ENCODE measurements around the gene HOMER2.
A peak's percentile ranks its signal among the peaks of the same experiment; 100 is the strongest.

Gene HOMER2

GRCh38 chr15:82809308-82810060, 143.0 kb downstream of the HOMER2 start, which contains the start of gene WHAMM:
WHAMM (plus strand) TSS chr15:82809628; CDS start chr15:82809727, 99 bp downstream.
- Histone ChIP-seq H3K27me3 (ENCODE audit: control insufficient read depth, insufficient read depth, low read length) (no peaks in the 10 kb centered on the region), H3K4me1 (peaks cover 3% of the 10 kb centered on the region), H3K79me2 (peaks cover 15% of the 10 kb centered on the region), H3K36me3 (ENCODE audit: control insufficient read depth, insufficient read depth, low read length) (no peaks in the 10 kb centered on the region), H3K4me3 (ENCODE audit: low read depth, low read length) (peak within 1 kb of the TSS; percentile 86), H3K9ac (peak within 1 kb of the TSS; percentile 67), H3K27ac (peak within 1 kb of the TSS; percentile 95), H3K4me2 (ENCODE audit: low read length) (peak within 1 kb of the TSS; percentile 65), H3K9me3 (ENCODE audit: control insufficient read depth, low read length) (no peaks in the 10 kb centered on the region), H2AFZ (peak within 1 kb of the TSS; percentile 87)
- TF ChIP-seq CTCF (IDR thresholded peaks at IDR 0.05) = no peak

DNA sequence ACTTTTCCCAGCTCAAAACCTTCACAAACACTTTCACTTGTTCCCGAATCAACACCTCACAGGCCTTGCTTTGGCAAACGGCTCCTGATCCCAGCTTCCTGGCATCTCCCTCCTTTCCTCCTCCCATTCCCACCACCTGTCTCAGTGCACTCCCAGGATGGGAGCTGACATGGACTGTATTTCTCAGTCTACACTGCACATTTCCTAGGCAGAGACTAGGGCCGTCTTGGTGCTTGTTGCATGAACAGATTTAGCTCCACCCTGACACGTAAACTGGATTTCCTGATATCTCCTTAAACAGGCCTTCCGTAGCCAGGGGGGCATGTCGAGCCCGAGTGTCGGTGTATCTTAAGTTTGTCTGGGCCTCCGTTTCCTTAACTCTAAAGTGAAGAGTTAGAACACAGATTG, 143.9 kb downstream of the HOMER2 start:
- no peak for TF ChIP-seq CTCF (IDR thresholded peaks at IDR 0.05)
- Histone ChIP-seq H3K9ac (no peak overlapping the region), H3K36me3 (ENCODE audit: control insufficient read depth, insufficient read depth, low read length) (no peaks in the 10 kb centered on the region), H2AFZ (peak overlapping the region; percentile 87), H3K27ac (peak overlapping the region; percentile 95), H3K4me1 (peaks cover 3% of the 10 kb centered on the region), H3K9me3 (ENCODE audit: control insufficient read depth, low read length) (no peaks in the 10 kb centered on the region), H3K79me2 (peaks cover 9% of the 10 kb centered on the region), H3K4me2 (ENCODE audit: low read length) (no peak overlapping the region), H3K27me3 (ENCODE audit: control insufficient read depth, insufficient read depth, low read length) (no peaks in the 10 kb centered on the region), H3K4me3 (ENCODE audit: low read depth, low read length) (peak overlapping the region; percentile 86)

GRCh38 chr15:82807920-82808633, 144.4 kb downstream of the HOMER2 start:
- no peak overlapping the region for H3K4me2 ChIP-seq (ENCODE audit: low read length)
- TF ChIP-seq CTCF (IDR thresholded peaks at IDR 0.05) = no peak
- no peak overlapping the region for H2AFZ ChIP-seq
- peaks cover 9% of the 10 kb centered on the region for H3K79me2 ChIP-seq
- peaks cover 3% of the 10 kb centered on the region for H3K4me1 ChIP-seq
- no peaks in the 10 kb centered on the region for H3K27me3 ChIP-seq (ENCODE audit: control insufficient read depth, insufficient read depth, low read length)
- H3K36me3 ChIP-seq (ENCODE audit: control insufficient read depth, insufficient read depth, low read length) = no peaks in the 10 kb centered on the region
- H3K27ac ChIP-seq = no peak overlapping the region
- no peak overlapping the region for H3K4me3 ChIP-seq (ENCODE audit: low read depth, low read length)
- no peaks in the 10 kb centered on the region for H3K9me3 ChIP-seq (ENCODE audit: control insufficient read depth, low read length)
- no peak overlapping the region for H3K9ac ChIP-seq

- no peak within 1 kb of the TSS for H3K9ac ChIP-seq
- H3K9me3 ChIP-seq (ENCODE audit: control insufficient read depth, low read length) = no peaks in the 10 kb centered on the region
- no peaks in the 10 kb centered on the region for H3K36me3 ChIP-seq (ENCODE audit: control insufficient read depth, insufficient read depth, low read length)
- no peak for TF ChIP-seq CTCF (IDR thresholded peaks at IDR 0.05)
- H3K27me3 ChIP-seq (ENCODE audit: control insufficient read depth, insufficient read depth, low read length) = no peaks in the 10 kb centered on the region
- H3K4me2 ChIP-seq (ENCODE audit: low read length) = peak within 1 kb of the TSS; percentile 30
- no peaks in the 10 kb centered on the region for H3K79me2 ChIP-seq
- H3K27ac ChIP-seq = peak within 1 kb of the TSS; percentile 13
- H3K4me3 ChIP-seq (ENCODE audit: low read depth, low read length) = no peak within 1 kb of the TSS
- peaks cover 3% of the 10 kb centered on the region for H3K4me1 ChIP-seq
- no peak within 1 kb of the TSS for H2AFZ ChIP-seq
Observed at GRCh38 chr15:82805994-82806406, 146.5 kb downstream of the HOMER2 start, which contains the start of gene FSD2. FSD2 (minus strand) TSS chr15:82806069; CDS start chr15:82787390, 18,679 bp downstream.
